Measurements from ENCODE around the gene EEPD1.
"Not testable (repeated sequence)": the region's sequence is repeated elsewhere in the genome, so short reads cannot be mapped to it uniquely, and the experiment has no call there.

Gene EEPD1

DNA sequence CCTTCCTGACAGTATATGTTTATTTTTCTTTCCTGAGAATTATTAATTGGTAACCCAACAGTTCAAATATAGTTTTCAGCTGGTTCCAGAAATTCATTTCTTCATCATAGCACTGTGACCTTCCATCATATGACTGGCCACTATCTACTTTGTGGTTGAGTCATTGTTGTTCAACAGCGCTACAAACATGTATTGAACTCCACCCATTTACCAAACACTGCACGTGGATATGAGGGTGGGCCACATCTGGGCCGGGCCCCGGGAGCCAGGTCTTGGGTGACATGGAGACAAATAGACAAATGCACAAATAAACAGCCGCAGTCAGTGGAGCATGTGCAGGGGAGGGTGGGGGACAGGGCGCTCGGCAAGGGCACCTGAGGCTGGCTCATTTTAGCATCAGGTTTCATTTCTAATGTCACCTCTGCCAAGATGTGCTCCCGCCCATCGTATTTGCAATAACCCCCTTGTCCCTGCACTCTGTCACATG lies 24.0 kb upstream of the EEPD1 start:
- peak; percentile 36 for DNase-seq (ENCODE audit: low spot score)

DNA sequence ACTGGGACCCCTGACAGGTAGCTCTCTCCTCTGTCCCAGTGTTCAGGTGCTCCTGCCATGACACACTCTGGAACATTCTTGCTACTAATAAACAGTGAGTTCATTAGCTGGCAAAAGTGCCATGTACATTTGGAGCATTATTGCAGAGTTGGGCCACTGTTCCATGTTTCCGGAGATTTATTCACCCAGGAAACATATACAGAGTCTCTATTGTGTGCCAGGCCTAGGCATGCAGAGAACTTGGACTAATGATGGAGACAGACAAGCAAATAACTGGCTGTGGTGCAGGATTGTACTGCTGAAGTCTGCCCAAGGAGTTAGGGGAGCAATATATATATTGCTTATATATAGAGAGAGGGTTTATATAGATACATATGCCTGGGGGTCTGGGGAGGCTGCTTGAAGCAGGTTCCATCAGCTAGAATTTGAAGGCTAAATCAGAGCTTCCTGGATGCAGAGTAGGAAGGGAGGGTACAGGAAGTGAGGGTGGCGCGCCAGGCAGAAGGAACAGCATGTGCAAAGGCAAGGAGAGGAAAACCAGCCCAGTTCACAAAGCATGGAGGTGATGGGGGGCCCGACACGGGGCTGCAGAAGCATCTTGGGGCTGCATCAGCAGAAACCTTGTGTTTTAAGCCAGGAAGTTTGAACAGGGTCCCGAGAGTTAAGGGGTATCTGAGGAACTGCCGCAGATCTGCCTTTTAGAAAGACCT lies 22.7 kb upstream of the EEPD1 start:
- no peak for DNase-seq (ENCODE audit: low spot score)

DNA sequence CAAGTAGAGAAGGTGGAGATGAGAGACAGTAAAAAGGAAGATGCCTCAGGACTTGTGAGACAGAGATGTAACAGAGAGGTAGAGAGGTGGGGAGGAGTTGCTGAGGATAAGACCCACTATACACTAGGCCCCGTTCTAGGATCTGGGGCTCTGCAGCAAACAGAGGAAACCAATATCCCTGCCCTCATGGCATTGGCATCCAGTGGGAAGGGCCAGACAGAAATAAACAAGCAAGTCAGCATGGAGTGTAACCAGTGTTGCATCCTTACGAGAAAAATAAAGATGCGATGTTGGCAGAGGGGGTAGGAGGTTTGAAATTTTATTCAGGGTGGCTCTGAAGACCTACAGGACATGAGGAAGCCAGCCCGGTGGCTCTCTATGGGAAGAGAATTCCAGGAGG lies 22.0 kb upstream of the EEPD1 start:
- DNase-seq (ENCODE audit: low spot score) = no peak

DNA sequence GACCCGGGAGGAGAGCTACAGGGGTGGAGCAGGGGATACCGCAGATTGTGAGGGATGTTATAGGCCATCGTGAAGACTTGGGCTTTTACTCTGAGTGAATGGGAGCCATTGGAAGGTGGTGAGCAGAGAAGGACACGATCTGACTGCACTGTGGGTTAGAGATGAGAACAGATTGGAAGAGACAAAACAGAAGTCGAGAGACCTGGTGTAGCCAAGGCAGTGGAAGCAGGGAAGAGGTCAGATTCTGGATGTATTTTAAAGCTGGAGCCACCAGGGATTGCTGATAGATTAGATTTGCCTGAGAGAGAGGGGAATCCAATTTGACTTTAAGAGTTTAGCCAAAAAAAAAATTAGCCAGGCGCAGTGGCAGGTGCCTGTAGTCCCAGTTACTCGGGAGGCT lies 21.6 kb upstream of the EEPD1 start:
- no peak for DNase-seq (ENCODE audit: low spot score)

DNA sequence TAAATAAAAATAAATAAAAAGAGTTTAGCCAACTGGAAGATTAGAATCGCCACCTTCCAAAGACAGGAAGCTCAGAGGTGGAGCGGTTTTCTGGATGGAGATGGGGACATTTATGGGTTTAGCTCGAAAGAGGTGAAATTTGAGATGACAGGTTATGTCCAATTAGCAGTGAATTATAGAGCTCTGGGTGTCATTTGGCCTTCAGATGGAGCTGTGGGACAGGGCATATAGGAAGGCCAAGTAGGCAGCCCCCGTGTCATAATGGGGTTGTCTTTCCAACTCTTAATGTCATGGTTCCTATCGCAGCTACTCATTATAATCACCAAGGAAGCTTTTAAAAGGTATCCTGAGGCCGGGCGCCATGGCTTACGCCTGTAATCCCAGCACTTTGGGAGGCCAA lies 21.0 kb upstream of the EEPD1 start:
- DNase-seq (ENCODE audit: low spot score) = no peak

DNA sequence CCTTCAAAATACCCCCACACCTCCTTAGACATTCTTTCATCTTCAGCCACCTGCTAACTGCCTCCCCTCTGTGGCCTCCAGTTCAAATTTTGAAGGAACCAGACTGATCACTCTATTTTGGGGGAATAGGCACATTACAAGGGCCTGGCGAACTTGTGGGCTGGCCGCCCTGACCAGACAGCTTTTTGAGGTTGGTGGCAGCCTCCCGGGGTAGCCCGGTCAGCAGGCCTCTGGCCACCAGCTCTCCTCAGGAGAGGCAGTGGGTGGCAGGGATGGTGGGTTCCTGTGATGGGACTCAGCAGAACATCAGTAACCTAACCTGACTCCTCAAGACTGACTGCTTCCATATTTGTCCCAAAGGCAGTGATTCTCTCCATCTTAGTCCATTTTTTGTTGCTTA lies 17.4 kb upstream of the EEPD1 start:
- no peak for DNase-seq (ENCODE audit: low spot score)

DNA sequence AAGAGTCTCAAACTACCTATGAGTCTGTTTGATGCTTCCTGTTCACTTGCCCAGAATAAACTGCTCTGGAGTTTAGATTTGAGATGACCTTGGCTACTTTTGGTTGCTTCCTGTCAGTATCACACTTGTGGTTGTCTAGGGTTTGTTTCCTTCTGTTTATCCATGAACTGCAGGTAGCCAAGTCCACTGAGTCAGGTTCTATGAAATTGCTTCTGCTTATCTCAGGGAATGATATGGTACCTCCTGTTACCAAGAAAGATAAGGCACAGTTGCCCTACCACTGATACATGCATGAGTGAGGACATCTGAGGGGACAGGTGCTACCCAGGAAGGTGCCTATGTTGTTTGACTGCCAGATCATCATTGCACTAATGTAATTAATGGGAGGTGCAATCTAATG lies 15.8 kb upstream of the EEPD1 start:
- no peak for DNase-seq (ENCODE audit: low spot score)

DNA sequence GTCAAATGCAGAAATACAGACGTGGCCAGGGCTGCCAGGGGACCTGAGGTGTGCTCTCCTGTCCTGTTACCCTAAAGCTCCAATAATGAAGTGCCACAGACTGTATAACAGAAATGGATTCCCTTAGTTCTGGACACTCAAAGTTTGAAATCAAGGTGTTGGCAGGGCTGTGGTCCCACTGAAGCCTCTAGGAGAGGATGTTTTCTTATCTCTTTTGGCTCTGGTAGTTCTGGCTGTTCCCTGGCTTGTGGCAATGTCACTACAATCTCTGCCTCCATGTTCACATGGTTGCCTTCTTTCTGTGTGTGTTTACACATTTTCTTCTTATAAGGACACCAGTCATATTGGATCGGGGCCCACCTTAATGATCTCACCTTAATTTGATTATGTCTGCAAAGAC lies 15.3 kb upstream of the EEPD1 start:
- no peak for DNase-seq (ENCODE audit: low spot score)

DNA sequence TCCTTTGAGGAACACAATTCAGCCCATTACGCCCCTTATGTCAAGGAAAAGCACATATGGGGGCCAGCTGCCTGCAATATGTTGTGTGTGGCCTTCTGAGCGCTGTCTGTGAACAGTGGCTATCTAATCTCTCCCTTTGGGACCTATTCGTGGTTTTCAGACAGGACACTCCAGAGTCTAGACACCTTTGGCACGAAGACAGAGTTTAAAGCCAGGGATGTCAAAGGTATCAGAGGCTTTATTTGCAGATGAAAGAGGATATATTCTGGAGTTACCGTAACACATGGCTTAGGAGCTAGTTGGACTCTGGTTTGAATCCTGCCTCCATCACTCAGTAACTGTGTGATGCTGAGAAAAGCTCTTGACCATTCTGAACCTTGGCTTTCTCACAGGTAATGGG lies 14.8 kb upstream of the EEPD1 start:
- DNase-seq (ENCODE audit: low spot score) = no peak

DNA sequence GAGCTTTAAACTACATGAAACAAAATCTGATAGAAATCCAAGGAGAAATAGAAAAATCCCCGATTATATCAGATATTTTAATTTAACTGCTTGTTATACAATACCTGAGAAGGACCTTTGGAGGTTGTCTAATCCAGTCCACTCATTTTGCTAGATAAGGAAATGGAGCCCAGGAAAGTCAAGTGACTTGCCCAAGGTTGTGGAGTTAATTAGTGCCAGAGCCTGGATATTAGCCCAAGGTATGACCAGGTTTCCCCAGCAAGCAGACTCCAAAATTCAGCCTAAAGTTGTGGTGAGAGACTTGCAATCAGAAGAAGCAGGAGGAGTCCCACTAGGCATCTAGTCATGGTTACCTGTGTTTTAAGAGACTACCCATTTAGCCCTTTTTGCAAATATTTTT lies 11.7 kb upstream of the EEPD1 start:
- no peak for DNase-seq (ENCODE audit: low spot score)

DNA sequence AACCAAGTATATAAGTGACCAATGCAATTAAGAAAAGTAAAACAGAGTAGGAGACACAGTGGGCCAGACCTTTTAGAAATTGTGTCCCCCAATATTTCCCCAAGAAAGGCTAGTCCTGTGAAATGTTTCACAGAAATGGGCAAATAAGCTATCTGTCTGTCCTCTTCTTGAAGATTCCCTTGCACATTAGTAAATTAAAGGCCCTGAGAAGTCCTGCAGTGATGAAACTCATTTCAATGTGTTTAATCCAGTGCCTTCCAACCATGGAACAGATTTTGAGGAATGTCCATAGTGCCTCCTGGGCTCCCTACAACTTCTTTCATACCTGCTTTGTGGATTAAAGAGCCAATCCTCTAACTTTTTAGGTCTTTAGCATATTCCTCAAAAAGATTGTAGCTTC lies 11.2 kb upstream of the EEPD1 start:
- DNase-seq (ENCODE audit: low spot score) = no peak

DNA sequence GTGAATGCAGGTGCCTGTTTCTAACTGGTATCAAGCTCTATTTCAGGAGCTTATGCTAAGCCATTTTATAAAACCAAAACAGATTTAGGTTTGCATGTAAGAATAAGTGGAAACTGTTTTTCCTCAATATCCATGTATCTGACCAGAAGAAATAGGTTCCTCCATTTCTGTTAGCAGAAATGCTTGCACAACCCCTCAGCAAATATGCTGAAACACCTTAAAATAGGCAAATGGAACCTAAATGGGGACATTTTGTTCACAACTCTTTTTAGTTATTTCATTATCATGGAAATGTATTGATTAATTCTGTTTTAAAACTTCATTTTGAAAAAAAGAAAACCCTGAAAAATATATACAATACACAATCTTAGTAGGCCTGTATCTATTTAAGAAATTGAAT lies 8.9 kb upstream of the EEPD1 start:
- no peak for DNase-seq (ENCODE audit: low spot score)

DNA sequence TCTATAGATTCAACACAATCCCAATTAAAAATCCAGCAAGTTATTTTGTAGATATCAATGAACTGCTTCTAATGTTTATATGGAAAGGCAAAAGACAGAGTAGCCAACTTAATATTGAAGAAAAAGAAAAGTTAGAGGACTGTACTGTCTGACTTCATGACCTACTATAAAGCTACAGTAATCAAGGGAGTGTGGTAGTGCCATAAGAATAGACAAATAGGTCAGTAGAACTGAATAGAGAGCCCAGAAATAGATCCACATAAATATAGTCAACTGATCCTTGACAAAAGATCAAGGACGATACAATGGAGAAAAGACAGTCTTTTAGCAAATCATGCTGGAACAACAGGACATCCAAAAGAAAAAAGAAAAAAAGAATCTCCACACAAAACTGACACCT lies 7.4 kb upstream of the EEPD1 start:
- no peak for DNase-seq (ENCODE audit: low spot score)

DNA sequence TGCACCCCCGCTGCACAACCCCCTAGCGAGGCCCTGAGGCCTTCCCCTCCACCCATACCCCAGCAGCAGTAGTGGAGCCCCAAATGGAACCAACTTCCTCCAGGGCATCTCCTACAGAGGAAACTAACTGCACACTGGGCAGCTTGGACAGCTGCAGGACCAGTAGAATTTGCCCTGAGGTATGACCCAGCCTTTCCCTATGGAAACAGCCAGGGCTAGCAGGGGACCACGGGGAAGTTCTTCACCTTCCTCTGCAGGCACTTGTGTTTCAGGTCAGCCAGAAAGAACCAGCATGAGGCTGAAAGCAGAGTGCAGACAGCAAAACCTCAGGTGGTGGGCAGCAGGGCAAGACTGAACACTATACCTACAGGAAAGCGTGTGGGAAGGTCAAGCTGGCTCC lies 5.7 kb upstream of the EEPD1 start:
- no peak for DNase-seq (ENCODE audit: low spot score)

DNA sequence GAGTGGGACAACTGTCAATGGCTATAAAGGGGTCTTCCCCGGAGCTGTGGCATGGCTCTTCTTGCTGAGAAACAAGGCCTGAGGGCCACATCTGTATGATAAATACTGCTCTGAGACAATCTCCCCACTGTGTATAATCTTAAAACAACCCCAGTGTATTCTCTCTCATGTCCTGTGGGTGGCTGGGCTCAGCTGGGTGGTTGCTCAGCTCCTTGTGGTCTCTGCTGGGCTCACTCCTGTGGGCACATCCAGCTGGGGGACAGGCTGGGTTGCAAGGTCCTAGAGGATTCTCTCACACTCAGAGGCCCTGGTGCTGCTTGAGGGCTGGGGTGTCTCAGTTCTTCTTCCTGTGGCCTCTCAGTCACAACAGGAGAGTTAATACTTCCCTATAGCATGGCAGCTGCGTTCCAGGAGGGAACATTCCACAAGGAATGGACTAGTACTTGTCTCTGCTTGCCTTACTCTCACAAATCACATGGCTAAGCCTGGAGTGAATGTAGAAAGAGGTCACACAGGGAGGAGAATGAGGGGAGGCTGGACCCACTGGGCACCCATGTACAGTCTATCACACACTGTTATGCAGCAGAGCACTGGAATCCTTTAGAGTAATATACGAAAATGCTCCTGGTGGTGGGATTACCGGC lies 4.5 kb upstream of the EEPD1 start:
- no peak for DNase-seq (ENCODE audit: low spot score)

DNA sequence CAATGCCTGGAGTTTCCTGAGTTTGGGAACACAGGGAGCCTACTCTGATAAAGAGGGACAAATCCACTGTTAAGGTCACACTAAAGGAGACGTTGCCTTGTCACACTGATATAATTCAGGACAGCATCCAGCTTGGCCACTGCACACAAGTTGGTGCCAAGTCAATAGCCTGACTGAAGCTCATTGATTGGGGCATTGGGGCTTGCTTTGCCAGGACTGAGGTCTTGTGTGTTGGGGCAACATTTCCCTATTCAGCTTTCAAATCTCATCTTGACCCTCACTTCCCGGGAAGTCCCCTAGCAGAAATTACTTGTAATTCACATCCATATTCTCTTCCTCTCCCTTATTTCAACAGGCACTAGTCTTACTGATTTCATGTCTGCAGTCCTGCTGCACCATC lies 3.8 kb upstream of the EEPD1 start:
- DNase-seq (ENCODE audit: low spot score) = not testable (repeated sequence)

DNA sequence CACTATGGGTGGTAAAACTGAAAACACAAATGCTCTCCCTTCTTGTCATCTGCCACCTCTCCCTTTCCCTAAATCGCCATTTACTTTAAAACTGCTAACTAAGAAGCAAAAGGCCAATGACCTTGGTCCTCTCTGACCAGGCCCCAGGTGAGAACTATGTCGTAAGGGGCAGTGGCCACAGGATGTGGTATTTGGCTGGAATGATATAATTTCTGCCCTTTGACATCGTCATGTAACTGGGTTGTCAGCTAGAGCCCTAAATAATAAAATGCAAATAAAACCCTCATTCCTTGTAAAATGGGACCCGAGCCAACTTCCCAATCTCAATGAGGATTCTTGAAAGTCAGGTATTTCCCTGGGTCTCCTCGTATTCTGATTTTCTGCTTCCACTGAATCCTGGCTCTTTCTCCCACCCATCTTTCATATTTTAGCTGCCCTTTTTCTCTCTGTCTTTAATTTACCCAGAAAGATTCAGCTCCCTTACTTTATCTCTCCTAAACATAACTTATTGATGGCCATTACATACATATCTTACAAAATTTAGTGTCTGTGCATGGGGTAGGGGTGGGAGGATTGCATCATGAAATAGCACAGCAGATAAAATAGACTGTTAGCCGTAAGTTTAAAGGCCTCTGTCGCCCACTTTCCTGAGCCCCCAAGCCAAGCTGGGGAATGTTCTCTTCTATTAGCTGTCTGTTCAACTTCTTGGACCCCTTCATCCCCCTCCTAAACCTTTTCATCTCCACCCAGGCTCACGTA lies 3.2 kb upstream of the EEPD1 start:
- no peak for DNase-seq (ENCODE audit: low spot score)

DNA sequence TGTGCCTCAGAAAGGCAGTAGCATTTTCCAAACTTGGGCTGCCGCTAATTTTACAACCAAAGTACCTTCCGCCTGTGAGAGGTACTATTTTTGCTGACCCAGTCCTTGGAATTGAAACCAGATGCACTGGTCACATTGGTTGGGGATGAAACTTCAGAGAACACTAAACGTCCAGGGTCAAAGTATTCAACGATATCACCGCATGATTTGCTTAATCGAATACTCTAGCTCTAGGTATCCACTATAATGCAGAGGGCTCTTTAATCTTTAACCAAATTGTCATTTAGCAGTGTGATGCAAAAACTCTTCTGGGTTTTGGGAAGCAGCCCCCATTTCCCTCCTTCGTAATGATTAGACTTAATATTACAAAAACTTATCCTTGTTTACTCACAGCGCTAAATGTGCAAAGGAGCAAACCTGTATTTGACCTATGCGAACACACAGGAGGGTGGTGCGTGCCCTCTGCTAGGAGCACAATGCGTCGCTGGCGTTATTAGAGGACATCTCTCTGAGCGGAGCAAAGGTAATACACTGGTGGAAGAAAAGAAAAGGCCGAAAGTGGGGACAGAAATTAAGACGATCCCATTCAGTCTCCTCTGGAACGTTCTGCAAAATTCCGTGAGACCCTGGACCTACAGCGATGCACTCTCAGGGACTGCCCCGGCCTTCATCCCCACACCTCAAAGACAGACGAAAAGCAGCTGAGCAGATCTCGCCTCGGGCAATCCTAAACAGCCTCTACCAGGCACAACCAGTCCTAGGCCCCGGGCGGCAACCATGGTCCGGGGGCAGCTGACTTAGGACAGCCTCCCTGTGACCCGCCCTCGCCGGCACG lies 916 bp upstream of the EEPD1 start:
- DNase-seq (ENCODE audit: low spot score) = no peak

DNA sequence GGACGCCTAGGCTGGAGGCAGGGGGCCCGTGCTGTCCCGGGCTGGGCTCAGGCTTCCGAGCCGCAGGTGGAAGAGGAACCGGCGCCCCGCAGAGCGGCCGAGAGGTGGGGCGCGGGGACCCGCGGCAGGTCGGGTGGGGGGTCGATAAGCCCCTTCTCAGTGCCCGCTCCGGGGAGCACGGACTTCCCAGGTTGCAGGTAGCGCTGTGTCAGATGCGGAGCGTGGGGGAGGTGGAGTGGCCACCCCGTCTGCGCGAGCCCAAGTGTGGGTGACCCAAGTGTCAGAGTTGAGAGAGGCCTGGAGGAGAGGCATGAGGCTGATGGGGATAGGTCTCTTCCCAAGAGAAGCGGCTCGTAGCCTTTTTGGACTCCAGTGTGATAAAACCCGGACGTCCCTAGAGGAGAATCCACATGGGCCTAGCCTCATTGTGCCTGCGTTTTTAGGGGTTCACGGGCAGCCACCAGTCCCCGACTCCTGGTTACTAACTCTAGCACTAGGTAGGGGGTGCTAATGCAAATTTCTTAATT lies 580 bp downstream of the EEPD1 start:
- no peak for DNase-seq (ENCODE audit: low spot score)

DNA sequence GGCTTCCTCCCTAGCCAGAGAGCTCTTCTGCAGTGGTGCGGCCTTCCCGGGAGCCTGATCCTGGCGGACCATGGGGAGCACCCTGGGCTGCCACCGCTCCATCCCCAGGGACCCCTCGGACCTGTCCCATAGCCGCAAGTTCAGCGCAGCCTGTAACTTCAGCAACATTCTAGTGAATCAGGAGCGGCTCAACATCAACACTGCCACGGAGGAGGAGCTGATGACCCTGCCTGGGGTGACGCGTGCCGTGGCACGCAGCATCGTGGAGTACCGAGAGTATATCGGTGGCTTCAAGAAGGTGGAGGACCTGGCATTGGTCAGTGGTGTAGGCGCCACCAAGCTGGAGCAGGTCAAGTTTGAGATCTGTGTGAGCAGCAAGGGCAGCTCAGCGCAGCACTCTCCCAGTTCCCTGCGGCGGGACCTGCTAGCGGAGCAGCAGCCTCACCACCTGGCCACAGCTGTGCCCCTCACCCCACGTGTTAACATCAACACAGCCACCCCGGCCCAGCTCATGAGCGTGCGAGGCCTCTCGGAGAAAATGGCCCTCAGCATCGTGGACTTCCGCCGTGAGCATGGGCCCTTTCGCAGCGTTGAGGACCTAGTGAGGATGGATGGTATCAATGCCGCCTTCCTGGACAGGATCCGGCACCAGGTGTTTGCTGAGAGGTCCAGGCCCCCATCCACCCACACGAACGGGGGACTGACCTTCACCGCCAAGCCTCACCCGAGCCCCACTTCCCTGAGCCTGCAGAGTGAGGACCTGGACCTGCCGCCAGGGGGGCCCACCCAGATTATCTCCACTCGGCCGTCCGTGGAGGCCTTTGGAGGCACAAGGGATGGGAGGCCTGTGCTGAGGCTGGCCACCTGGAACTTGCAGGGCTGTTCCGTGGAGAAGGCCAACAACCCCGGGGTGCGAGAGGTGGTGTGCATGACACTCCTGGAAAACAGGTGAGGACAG lies 1.5 kb downstream of the EEPD1 start:
- no peak for DNase-seq (ENCODE audit: low spot score)

DNA sequence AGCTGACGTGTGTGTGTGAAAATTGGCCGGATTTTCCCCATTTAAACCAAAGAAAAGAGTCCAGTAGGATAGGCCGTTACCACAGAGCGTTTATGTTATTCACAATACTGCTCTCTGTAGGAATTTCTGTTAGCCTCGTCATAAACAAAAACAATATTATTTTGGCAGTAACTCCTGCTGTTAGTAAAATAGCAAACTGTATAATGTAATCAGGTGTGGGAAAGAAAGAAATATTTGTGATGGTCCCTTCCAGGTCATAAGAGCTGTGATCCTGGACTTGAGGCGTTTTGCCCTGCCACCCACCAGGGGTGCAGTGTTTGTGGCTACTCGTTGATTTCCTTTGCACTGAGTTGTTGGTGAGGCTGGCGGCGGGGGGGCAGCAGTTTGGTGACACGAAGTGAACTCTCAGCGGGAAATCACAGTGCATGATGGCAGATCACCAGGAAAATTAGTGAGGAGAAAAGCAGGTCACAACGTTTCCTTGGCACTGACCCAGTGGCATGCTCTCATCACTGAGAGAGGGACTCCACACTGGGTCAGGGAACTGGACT lies 2.8 kb downstream of the EEPD1 start:
- DNase-seq (ENCODE audit: low spot score) = no peak
